ENCODE results near the gene ZNF445.
"Not testable (repeated sequence)": the region's sequence is repeated elsewhere in the genome, so short reads cannot be mapped to it uniquely, and the experiment has no call there.

Gene ZNF445

GRCh38 chr3:44509393-44509921, 32.0 kb upstream of the ZNF445 start:
- no peaks in the 10 kb centered on the region for H3K27me3 ChIP-seq (ENCODE audit: insufficient read depth, poor library complexity, severe bottlenecking)
- peak; percentile 28 to 35 for DNase-seq (ENCODE audit: low read depth in 1 of 2, low spot score in 1 of 2)
- H3K4me3 ChIP-seq (replicated peaks; ENCODE audit: insufficient read depth, low read length), result peak overlapping the region; percentile 78
- TF ChIP-seq REST (IDR thresholded peaks at IDR 0.05; ENCODE audit: insufficient replicate concordance, low read depth) (no peak), GABPA (IDR thresholded peaks at IDR 0.05; ENCODE audit: low read depth) (no peak), POLR2AphosphoS5 (IDR thresholded peaks at IDR 0.05; ENCODE audit: low read depth) (no peak), SPI1 (IDR thresholded peaks at IDR 0.05; ENCODE audit: borderline replicate concordance, low read depth) (no peak), CTCF (IDR thresholded peaks at IDR 0.05; ENCODE audit: insufficient read depth, low read length) (no peak)
- peak overlapping the region; percentile 81 for H3K27ac ChIP-seq (replicated peaks)

- no peak for TF ChIP-seq GABPA (IDR thresholded peaks at IDR 0.05; ENCODE audit: low read depth)
- Histone ChIP-seq H3K27ac (replicated peaks) (no peak overlapping the region), H3K4me3 (replicated peaks; ENCODE audit: insufficient read depth, low read length) (no peak overlapping the region), H3K27me3 (ENCODE audit: insufficient read depth, poor library complexity, severe bottlenecking) (no peaks in the 10 kb centered on the region)
- DNase-seq (ENCODE audit: low read depth in 1 of 2, low spot score in 1 of 2), result no peak
Measured at GRCh38 chr3:44506961-44507360, 29.5 kb upstream of the ZNF445 start.

- Histone ChIP-seq H3K27ac (replicated peaks) (no peak overlapping the region), H3K27me3 (ENCODE audit: insufficient read depth, poor library complexity, severe bottlenecking) (no peaks in the 10 kb centered on the region), H3K4me3 (replicated peaks; ENCODE audit: insufficient read depth, low read length) (no peak overlapping the region)
- TF ChIP-seq REST (IDR thresholded peaks at IDR 0.05; ENCODE audit: insufficient replicate concordance, low read depth), result no peak
- TF ChIP-seq POLR2AphosphoS5 (IDR thresholded peaks at IDR 0.05; ENCODE audit: low read depth), result no peak
- TF ChIP-seq GABPA (IDR thresholded peaks at IDR 0.05; ENCODE audit: low read depth), result no peak
- no peak for TF ChIP-seq CTCF (IDR thresholded peaks at IDR 0.05; ENCODE audit: insufficient read depth, low read length)
- DNase-seq (ENCODE audit: low read depth in 1 of 2, low spot score in 1 of 2), result no peak
Measured at GRCh38 chr3:44506556-44506955, 29.1 kb upstream of the ZNF445 start.

GRCh38 chr3:44504566-44504965, 27.1 kb upstream of the ZNF445 start:
- Histone ChIP-seq H3K27ac (replicated peaks) (no peak overlapping the region), H3K27me3 (ENCODE audit: insufficient read depth, poor library complexity, severe bottlenecking) (no peaks in the 10 kb centered on the region), H3K4me3 (replicated peaks; ENCODE audit: insufficient read depth, low read length) (no peak overlapping the region)
- no peak for DNase-seq (ENCODE audit: low read depth in 1 of 2, low spot score in 1 of 2)
- TF ChIP-seq SPI1 (IDR thresholded peaks at IDR 0.05; ENCODE audit: borderline replicate concordance, low read depth), result no peak
- TF ChIP-seq REST (IDR thresholded peaks at IDR 0.05; ENCODE audit: insufficient replicate concordance, low read depth), result no peak
- no peak for TF ChIP-seq GABPA (IDR thresholded peaks at IDR 0.05; ENCODE audit: low read depth)
- no peak for TF ChIP-seq POLR2AphosphoS5 (IDR thresholded peaks at IDR 0.05; ENCODE audit: low read depth)
- no peak for TF ChIP-seq CTCF (IDR thresholded peaks at IDR 0.05; ENCODE audit: insufficient read depth, low read length)

GRCh38 chr3:44503178-44503577, 25.7 kb upstream of the ZNF445 start:
- not testable (repeated sequence) for H3K4me3 ChIP-seq (replicated peaks; ENCODE audit: insufficient read depth, low read length); DNase-seq (ENCODE audit: low read depth in 1 of 2, low spot score in 1 of 2)

More at GRCh38 chr3:44503178-44503577, 25.7 kb upstream of the ZNF445 start:
- H3K27ac ChIP-seq (replicated peaks); H3K27me3 ChIP-seq (ENCODE audit: insufficient read depth, poor library complexity, severe bottlenecking): not testable (repeated sequence)
